Adrenal gland (tissue), 12 donors: Measurements from ENCODE around the gene CAMTA2. TPM values are rescaled to one million over a fixed set of nuclear protein-coding genes. Genes with fewer than 3 reads are reported as not detected.

Experiments
- DNase-seq, 7 donors: peaks; one replicate each; pipeline ENCODE4 v3.0.0-alpha.2; 2019 to 2020
- H3K27ac ChIP-seq, 5 donors: fragments of 200-600 bp; sonication (generic) in 4 of 5; 1 replicate in 3 of 5; 2 replicates in 2 of 5; pipeline versions ENCODE4 v1.5.1 to v1.8.0; 2016 to 2020; ENCODE audit warnings: mild to moderate bottlenecking in 1 of 5
- H3K27me3 ChIP-seq: fragments of 200-600 bp; 2 replicates; pipeline ENCODE4 v1.8.0; 2021
- H3K36me3 ChIP-seq, 2 donors: fragments of 200-600 bp; replicated peaks in 1 of 2; 1 replicate in 1 of 2; 2 replicates in 1 of 2; pipeline versions ENCODE4 v1.5.1 to v1.8.0; 2018 to 2022
- H3K4me1 ChIP-seq, 2 donors: fragments of 200-600 bp; replicated peaks in 1 of 2; 1 replicate in 1 of 2; 2 replicates in 1 of 2; pipeline versions ENCODE4 v1.5.1 to v1.8.0; 2018 to 2021
- H3K4me3 ChIP-seq, 4 donors: fragments of 200-600 bp; sonication (generic) in 3 of 4; one replicate each; pipeline ENCODE4 v1.5.1; 2016 to 2018
- H3K9me3 ChIP-seq, 3 donors: fragments of 200-600 bp; sonication (generic) in 1 of 3; replicated peaks in 1 of 3; 1 replicate in 2 of 3; 2 replicates in 1 of 3; pipeline versions ENCODE4 v1.5.1 to v1.8.0; 2016 to 2021
- POLR2A ChIP-seq, 2 donors: fragments of 450-650 bp; IDR thresholded peaks; one replicate each; pipeline ENCODE4 v1.6.1; 2017; ENCODE audit warnings: antibody characterized with exemption in 2 of 2, mild to moderate bottlenecking in 2 of 2, moderate library complexity in 1 of 2
- WGBS, 4 donors: extraction: QIAGEN DNeasy Blood & Tissue Kit in 2 of 4; methylation state at CpG; one replicate each; pipeline versions ENCODE4 v1.1.5 to v1.1.7; 2013 to 2017; 5-methylcytosine and 5-hydroxymethylcytosine counted together
- intact Hi-C, 2 donors: fragments of 100-400 bp; cut with DNase I; formaldehyde crosslinking; loops; one replicate each; pipeline versions ENCODE4 v1.14.1 to v1.15.0; 2022 to 2023
- polyA plus RNA-seq, 3 donors: library from polyadenylated mRNA; stranded (reverse); fragments of 200-250 nt in 2 of 3; fragments of 350-450 nt in 1 of 3; fragmentation: Illumina TruSeq in 1 of 3; extraction: RNeasy Lipid Tissue Mini Kit (QIAGEN cat#74804) in 1 of 3; gene quantifications; one replicate each; pipeline ENCODE4 v1.2.3, GENCODE V29; 2013 to 2014
- total RNA-seq, 9 donors: library from RNA; depleted of rRNA in 4 of 9; stranded (reverse); fragments of >200 nt in 4 of 9; fragments of 120-200 nt in 1 of 9; fragmentation: NEBNext Ultra II Directional in 1 of 9; extraction: Animal tissue kit (Norgen Biotek cat#: 25700) in 1 of 9; gene quantifications; one replicate each; pipeline versions ENCODE4 v1.1.0 to v1.2.4, GENCODE V29; 2013 to 2023
- TF ChIP-seq, protein P1 (sequence below), 6 experiments: fragments of 450-650 bp in 4 of 6; fragments of 200-600 bp in 2 of 6; sonication (generic) in 1 of 6; IDR thresholded peaks; 1 replicate in 5 of 6; 2 replicates in 1 of 6; pipeline versions ENCODE4 v1.5.1 to v1.8.0; 2016 to 2021; ENCODE audit warnings: antibody characterized with exemption in 6 of 6, mild to moderate bottlenecking in 2 of 6, moderate library complexity in 1 of 6
- donor health status: healthy with polysubstance abuse.
- donor health status: Bipolar disorder and iron deficiency.
- donor health status: DM: yes; HTN: yes; CAD: no.
- donor health status: DM: no; HTN: no; CAD: no.
- donor health status: DM: no; HTN: no; CAD: no.
- donor health status: DM: yes; HTN: yes; CAD: no.

Gene CAMTA2
- total and polyA plus RNA-seq, 12 donors: 6.9 to 190 (median 32.6) TPM

- intact Hi-C loops: no loop called here
- Histone ChIP-seq H3K36me3 (peaks cover 0 to 30% of the 10 kb centered on the region in 2 donors), H3K4me3 (peak overlapping the region in 2 of 4 donors; percentile 82 to 93), H3K27ac (peak overlapping the region in 4 of 5 donors; percentile 92 to 98 (median 98)), H3K4me1 (peaks cover 19 to 35% of the 10 kb centered on the region in 2 donors), H3K27me3 (no peaks in the 10 kb centered on the region), H3K9me3 (no peaks in the 10 kb centered on the region)
- TF ChIP-seq, protein P1, sequence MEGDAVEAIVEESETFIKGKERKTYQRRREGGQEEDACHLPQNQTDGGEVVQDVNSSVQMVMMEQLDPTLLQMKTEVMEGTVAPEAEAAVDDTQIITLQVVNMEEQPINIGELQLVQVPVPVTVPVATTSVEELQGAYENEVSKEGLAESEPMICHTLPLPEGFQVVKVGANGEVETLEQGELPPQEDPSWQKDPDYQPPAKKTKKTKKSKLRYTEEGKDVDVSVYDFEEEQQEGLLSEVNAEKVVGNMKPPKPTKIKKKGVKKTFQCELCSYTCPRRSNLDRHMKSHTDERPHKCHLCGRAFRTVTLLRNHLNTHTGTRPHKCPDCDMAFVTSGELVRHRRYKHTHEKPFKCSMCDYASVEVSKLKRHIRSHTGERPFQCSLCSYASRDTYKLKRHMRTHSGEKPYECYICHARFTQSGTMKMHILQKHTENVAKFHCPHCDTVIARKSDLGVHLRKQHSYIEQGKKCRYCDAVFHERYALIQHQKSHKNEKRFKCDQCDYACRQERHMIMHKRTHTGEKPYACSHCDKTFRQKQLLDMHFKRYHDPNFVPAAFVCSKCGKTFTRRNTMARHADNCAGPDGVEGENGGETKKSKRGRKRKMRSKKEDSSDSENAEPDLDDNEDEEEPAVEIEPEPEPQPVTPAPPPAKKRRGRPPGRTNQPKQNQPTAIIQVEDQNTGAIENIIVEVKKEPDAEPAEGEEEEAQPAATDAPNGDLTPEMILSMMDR (IDR thresholded peaks at IDR 0.05): no peak
- TF ChIP-seq POLR2A (IDR thresholded peaks at IDR 0.05): no peak
- WGBS, 4 donors: 51 to 56% (median 55%) methylated on average over 23 of the region's 23 CpGs
- DNase-seq: peak in 3 of 7 donors; percentile 39 to 51 (median 41)
Measured at GRCh38 chr17:4968486-4969046, 18.9 kb downstream of the CAMTA2 start.

- intact Hi-C loops: no loop called here
- WGBS, 4 donors: 2 to 4% (median 3%) methylated on average over 27 to 66 of the region's 66 CpGs
- TF ChIP-seq POLR2A (IDR thresholded peaks at IDR 0.05): peak; percentile 78 to 80
- TF ChIP-seq, protein P1 (IDR thresholded peaks at IDR 0.05): peak in 1 of 6 experiments; percentile 11
- Histone ChIP-seq H3K27me3 (no peaks in the 10 kb centered on the region), H3K36me3 (peaks cover 0 to 22% of the 10 kb centered on the region in 2 donors), H3K4me1 (peaks cover 19 to 35% of the 10 kb centered on the region in 2 donors), H3K27ac (peak within 1 kb of the TSS; percentile 90 to 99 (median 97)), H3K4me3 (peak within 1 kb of the TSS; percentile 81 to 93 (median 86)), H3K9me3 (no peaks in the 10 kb centered on the region)
- DNase-seq: peak; percentile 93 to 98 (median 95)
Measured at GRCh38 chr17:4967539-4968485, 19.7 kb downstream of the CAMTA2 start, which contains the start of gene SPAG7. Gene SPAG7 (minus strand): TSS chr17:4967817. CDS start chr17:4967804, 13 bp downstream.

GRCh38 chr17:4966844-4967538, 20.5 kb downstream of the CAMTA2 start:
- intact Hi-C loops: no loop called here
- Histone ChIP-seq H3K36me3 (peaks cover 0 to 14% of the 10 kb centered on the region in 2 donors), H3K9me3 (no peaks in the 10 kb centered on the region), H3K27me3 (no peaks in the 10 kb centered on the region), H3K4me1 (peaks cover 19 to 35% of the 10 kb centered on the region in 2 donors), H3K4me3 (peak overlapping the region; percentile 81 to 93 (median 86)), H3K27ac (peak overlapping the region; percentile 90 to 99 (median 97))
- peak; percentile 97 to 100 (median 99) for DNase-seq
- TF ChIP-seq, protein P1 (IDR thresholded peaks at IDR 0.05): no peak
- TF ChIP-seq POLR2A (IDR thresholded peaks at IDR 0.05): peak; percentile 36 to 50
- 0 to 1% (median 0%) methylated on average over 20 to 42 of the region's 42 CpGs for WGBS, 4 donors
